GM19023 (cell line): Measurements from ENCODE around the gene RASGRP4.
"Not testable (repeated sequence)": the region's sequence is repeated elsewhere in the genome, so short reads cannot be mapped to it uniquely, and the experiment has no call there.

Source experiments
- ATAC-seq: cut with Tn5 transposase; IDR thresholded peaks from one replicate; pipeline ENCODE4 v1.9.1; 2021; ENCODE audit warnings: mild to moderate bottlenecking, moderate library complexity; ENCODE audit not compliant: unreplicated experiment

The RASGRP4 gene, protein sequence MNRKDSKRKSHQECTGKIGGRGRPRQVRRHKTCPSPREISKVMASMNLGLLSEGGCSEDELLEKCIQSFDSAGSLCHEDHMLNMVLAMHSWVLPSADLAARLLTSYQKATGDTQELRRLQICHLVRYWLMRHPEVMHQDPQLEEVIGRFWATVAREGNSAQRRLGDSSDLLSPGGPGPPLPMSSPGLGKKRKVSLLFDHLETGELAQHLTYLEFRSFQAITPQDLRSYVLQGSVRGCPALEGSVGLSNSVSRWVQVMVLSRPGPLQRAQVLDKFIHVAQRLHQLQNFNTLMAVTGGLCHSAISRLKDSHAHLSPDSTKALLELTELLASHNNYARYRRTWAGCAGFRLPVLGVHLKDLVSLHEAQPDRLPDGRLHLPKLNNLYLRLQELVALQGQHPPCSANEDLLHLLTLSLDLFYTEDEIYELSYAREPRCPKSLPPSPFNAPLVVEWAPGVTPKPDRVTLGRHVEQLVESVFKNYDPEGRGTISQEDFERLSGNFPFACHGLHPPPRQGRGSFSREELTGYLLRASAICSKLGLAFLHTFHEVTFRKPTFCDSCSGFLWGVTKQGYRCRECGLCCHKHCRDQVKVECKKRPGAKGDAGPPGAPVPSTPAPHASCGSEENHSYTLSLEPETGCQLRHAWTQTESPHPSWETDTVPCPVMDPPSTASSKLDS

DNA sequence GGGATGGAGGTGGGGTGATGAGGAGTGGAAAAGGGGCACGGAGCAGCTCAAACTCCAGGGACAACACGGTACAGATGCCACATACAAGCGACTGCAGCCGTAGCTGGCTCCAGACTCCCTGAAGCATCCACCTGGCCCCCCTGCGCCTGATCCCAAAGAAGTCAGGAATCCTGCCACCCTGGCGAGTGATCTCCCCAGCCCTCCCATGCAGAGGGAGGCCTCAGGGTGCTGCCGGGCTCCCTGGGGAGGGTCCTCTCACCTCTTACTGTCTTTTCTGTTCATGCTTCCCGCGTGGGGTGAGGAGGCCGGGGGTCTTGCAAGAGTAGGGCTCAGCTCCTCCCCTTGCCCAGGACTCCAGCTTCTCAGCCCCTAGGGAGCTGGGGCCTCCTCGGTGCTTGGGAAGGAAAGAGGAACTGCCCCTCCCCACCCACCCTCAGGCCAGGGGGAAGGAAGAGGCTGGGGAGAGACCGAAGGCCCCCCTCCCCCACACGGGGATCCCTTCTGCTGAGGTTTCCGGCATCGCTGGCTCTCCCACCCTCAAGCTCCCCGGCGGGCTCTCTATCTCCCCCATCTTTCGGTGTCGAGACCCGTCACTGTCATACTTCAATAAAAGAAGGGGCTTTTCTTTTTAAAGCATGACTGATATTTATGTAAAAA is at the start of gene RASGRP4:
Gene RASGRP4 (minus strand): TSS at position 410 of the 657 bp plus-strand sequence. CDS start 128 bp downstream, at position 282.
- no peak for ATAC-seq

GRCh38 chr19:38475176-38475575 is 49.2 kb upstream of the RASGRP4 start:
- no peak for ATAC-seq

DNA sequence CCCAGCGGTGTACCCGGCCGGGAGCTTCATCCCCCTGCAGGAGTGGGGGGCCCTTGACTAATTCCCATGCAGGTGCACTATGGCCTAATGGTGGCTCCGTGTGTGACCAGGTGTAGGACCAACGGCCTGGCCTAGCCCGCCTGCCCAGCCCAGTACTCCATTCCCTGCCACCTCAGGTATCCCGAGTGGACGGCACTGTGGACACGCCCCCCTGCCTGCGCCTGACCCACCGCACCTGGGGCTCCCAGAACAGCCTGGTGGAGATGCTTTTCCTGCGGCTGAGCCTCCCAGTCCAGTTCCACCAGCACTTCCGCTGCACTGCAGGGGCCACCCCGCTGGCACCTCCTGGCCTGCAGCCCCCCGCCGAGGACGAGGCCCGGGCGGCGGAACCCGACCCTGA is 47.2 kb upstream of the RASGRP4 start:
- no peak for ATAC-seq

- not testable (repeated sequence) for ATAC-seq
Measured at GRCh38 chr19:38472725-38473124, 46.7 kb upstream of the RASGRP4 start.

DNA sequence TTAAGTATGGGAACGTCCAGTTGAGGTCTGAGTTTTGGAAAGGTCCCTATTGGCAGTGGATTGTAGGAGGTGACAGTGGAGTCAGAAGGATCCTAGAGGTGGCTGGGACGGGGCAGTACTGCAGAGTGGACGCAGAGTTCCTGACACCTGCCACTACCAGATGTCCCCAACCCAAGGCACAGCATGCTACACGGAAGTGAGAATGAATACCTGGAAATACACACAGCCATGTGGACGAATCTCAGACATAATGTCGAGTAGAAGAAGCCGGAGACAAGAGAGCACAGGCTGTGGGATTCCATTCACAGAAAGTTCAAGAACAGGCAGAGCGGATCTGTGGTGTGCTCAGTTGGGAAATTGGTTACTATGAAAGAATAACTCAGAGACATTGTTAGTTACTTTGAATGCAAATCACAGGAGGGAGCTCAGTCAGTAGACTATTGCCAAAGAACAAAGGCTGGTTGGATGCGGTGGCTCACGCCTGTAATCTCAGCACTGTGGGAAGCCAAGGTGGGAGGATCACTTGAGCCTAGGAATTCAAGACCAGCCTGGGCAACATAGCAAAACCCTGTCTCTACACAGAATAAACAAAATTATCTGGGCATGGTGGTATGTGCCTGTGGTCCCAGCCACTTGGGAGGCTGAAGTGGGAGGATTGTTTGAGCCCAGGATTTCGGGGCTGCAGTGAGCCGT is 44.9 kb upstream of the RASGRP4 start:
- no peak for ATAC-seq

DNA sequence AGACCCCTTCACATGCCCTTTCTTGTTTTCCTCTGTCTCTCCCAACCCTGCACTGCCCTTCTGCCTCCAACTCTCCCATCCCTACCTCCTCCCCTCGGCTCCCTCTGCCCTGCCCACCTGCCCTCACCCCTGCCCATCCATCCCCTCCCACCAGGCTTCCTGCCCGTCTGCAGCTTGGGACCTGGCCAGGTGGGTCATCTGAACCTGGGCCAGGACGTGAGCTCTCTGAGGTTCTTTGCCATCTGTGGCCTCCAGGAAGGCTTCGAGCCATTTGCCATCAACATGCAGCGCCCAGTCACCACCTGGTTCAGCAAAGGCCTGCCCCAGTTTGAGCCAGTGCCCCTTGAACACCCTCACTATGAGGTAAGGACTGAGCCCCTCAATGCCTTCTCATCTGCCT is 43.1 kb upstream of the RASGRP4 start:
- ATAC-seq: no peak

DNA sequence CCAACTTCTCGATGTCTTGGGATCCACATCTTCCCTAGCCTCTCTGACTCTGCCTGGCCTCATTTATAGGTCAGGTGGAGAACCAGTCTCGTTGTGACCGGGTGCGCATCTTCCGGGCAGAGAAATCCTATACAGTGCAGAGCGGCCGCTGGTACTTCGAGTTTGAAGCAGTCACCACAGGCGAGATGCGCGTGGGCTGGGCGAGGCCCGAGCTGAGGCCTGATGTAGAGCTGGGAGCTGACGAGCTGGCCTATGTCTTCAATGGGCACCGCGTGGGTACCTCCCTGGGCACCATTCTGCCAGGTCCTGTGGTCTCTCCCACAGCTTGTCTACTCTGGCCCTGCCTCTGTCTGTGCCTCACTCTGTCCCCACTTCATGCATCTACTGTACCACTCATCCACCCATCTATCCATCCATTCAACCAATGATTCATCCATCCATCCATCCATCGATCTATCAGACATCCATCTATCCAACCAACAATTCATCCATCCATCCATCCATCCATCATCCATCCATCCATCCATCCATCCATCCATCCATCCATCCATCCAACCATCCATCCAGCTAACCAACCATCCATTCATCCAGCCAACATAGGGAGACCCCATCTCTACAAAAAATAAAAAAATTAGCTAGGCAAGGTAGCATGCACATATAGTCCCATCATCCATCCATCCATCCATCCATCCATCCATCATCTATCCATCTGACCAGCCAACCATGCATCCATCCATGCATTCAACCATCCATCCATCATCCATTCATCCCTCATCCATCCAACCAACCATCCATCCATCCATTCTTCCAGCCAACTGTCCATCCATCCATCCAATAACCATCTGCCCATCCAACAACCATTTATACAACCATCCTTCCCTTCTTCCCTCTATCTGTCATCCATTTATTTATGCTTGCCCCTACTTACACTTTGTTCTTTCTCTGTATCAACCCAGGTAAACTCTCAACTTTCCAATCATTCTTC is 41.8 kb upstream of the RASGRP4 start:
- no peak for ATAC-seq

GRCh38 chr19:38466050-38466449 is 40.0 kb upstream of the RASGRP4 start:
- no peak for ATAC-seq

- no peak for ATAC-seq
Measured at GRCh38 chr19:38464421-38465082, 38.5 kb upstream of the RASGRP4 start.

DNA sequence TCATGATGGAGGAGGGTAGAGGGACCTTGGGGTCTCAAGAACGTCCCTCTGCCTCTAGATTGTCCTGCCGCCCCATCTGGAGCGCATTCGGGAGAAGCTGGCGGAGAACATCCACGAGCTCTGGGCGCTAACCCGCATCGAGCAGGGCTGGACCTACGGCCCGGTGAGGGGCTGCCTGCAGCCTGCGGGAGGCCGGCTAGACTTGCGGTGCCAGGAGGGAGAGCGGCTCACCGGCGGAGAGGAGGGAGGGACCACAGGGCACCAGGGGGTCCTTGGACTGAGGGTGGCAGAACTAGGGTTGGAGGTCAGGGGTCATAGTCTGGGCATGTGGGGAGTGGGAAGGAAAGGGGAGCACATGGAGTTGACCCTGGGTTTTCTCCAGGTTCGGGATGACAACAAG is 37.3 kb upstream of the RASGRP4 start:
- no peak for ATAC-seq

- ATAC-seq: no peak
Measured at GRCh38 chr19:38458991-38459390, 33.0 kb upstream of the RASGRP4 start.

DNA sequence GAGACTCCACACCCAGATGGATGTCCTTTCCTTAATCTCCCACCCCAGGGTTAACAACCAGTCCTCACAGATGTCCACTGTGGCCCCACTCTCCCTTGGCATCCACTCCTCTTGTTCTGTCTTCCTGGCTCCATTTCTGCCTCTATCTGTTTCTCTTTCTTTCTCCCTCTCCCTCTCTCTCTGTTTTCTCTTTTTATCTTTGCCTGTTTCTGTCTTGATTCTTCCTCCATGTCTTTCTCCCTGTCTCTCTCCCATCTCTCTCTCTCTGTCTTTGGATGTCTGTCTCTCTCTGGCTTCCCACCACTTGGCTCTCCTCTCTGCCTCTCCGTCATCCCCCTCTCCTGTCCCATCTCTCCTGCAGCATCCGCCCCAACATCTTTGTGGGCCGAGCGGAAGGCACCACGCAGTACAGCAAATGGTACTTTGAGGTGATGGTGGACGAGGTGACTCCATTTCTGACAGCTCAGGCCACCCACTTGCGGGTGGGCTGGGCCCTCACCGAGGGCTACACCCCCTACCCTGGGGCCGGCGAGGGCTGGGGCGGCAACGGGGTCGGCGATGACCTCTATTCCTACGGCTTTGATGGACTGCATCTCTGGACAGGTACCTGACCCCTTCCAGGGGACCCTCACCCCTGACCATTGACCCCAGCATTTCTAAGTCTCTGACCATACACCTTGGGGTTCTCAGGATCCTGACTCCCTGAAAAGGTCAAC is 31.8 kb upstream of the RASGRP4 start:
- no peak for ATAC-seq

DNA sequence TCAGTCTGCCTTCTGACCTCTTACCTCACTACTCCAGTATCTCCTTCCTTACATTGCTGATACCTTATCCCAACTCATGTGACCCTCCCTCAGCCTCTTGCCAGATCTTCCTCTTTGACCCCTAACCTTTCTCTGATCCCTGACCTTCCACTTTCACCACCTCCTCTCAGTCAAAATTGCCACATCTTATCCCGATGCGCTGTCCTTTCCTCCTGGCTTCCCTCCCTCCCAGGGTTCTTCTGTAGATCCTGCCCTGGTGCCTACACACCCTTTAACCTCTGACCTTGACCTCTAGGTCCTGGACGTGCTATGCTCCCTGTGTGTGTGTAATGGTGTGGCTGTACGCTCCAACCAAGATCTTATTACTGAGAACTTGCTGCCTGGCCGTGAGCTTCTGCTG is 31.2 kb upstream of the RASGRP4 start:
- ATAC-seq: no peak

DNA sequence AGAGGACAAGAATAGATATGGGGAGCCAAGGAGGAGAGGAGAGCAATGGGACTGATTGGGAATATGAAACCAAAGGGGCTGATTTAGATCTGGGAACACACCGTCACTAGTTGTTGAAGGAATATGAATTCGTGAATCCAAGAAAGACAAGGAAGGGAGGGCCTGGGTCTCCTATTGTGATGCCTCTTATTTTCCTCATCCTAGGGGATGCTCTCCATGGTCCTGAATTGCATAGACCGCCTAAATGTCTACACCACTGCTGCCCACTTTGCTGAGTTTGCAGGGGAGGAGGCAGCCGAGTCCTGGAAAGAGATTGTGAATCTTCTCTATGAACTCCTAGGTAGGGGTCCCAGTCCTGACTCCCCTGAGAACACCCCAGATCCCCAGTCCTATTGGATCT is 29.0 kb upstream of the RASGRP4 start:
- no peak for ATAC-seq

GRCh38 chr19:38453596-38453995 is 27.6 kb upstream of the RASGRP4 start:
- no peak for ATAC-seq

DNA sequence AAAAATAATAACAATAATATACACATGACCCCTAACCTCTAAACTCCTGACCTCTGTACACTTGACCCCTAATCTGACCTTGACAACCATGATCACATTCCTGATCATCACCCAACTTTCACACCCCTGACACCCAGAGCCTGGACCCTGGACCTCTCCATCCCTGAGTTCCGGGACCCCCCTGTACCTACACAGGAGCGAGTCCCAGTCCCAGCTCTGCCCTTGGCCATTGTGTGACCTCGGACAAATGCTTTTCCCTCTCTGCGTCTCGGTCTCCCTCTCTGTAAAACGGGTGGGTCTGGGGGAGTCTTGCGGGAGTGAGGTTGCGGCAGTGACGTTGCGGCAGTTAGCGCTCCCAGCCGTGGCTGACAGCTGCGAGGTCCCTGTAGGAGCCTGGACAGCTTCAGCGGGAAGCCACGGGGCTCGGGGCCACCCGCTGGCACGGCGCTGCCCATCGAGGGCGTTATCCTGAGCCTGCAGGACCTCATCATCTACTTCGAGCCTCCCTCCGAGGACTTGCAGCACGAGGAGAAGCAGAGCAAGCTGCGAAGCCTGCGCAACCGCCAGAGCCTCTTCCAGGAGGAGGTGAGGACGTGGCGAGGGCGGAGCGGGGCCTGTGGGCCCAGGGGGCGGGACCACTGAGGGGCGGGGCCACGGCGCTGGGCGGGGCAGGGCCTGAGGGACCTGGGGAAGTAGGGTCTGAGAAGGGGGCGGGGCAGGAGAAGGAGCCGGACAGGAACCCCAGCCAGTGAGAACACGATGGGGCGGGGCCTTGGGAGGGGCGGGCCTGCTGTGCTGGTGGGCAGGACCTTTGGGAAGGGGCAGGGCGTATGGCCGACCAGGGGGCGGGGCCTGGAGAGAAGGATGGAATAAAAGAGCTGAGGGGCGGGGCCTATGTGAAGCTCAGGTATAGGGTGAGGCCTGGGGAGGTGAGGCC is 26.7 kb upstream of the RASGRP4 start:
- no peak for ATAC-seq

DNA sequence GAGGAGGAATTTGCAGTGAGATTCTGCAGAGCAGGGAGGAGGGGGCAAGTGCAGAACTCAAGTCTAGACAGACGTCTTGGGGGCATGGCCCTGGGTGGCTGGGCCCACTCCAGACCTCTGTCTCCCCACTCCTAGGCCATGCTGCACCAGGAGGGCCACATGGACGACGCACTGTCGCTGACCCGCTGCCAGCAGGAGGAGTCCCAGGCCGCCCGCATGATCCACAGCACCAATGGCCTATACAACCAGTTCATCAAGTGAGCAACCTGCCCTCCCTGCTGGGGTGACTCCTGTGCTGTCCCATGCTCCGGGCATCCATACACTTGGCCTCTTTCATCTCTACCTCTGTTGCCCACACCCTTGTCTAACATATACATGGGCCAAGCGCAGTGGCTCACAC is 25.6 kb upstream of the RASGRP4 start:
- no peak for ATAC-seq

DNA sequence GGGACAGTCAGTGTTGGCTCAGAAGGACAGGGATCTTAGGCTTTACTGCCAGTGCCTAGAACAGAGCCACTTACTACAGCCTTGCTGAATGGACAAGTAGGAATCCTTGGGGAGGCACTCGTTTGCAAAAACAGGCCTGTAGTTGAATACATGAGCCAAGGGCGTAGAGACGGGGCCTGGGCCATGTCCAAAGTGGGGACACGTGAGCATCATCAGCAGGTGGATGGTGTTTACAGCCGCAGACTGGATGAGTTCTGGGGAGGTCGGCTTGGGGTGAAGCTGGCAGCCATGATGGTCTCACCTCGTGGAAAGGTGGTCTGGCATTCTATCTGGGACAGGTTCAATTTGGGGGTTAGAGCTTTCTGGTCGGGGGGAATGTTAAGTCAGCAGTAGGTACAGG is 25.0 kb upstream of the RASGRP4 start:
- ATAC-seq: no peak
